ENCODE results near the gene SLC9A6. TPM values are rescaled to one million over a fixed set of nuclear protein-coding genes. Genes with fewer than 3 reads are reported as not detected.

Gene SLC9A6
- total RNA-seq, 1 donor: 21.0 TPM

GRCh38 chrX:135981010-135981409, 4.2 kb upstream of the SLC9A6 start:
- no peak for DNase-seq (ENCODE audit: insufficient read length, low spot score, missing footprints)
- H3K79me2 ChIP-seq (ENCODE audit: insufficient read depth, low read length): peaks cover 3% of the 10 kb centered on the region
- no peak overlapping the region for H3K4me3 ChIP-seq (ENCODE audit: insufficient read depth, low read length)
- no peak for TF ChIP-seq CTCF (IDR thresholded peaks at IDR 0.05; ENCODE audit: extremely low read depth, low read depth, low read length)
- no peak overlapping the region for H3K4me2 ChIP-seq (ENCODE audit: insufficient read depth, low read length)
- no peak overlapping the region for H3K27ac ChIP-seq (ENCODE audit: low read depth, low read length)
- no peaks in the 10 kb centered on the region for H3K27me3 ChIP-seq (ENCODE audit: insufficient read depth, low read length)
- H3K4me1 ChIP-seq (ENCODE audit: insufficient read depth, low read length): no peaks in the 10 kb centered on the region
- no peak overlapping the region for H2AFZ ChIP-seq (ENCODE audit: low read length)
- H3K9me3 ChIP-seq (ENCODE audit: low read depth, low read length): no peaks in the 10 kb centered on the region
- H3K36me3 ChIP-seq (ENCODE audit: insufficient read depth, low read length): no peaks in the 10 kb centered on the region
- H4K20me1 ChIP-seq (ENCODE audit: insufficient read depth, low read length): no peaks in the 10 kb centered on the region

GRCh38 chrX:135981668-135982067, 3.6 kb upstream of the SLC9A6 start:
- H3K27ac ChIP-seq (ENCODE audit: low read depth, low read length): no peak overlapping the region

GRCh38 chrX:135982860-135983259, 2.4 kb upstream of the SLC9A6 start:
- no peak for TF ChIP-seq CTCF (IDR thresholded peaks at IDR 0.05; ENCODE audit: extremely low read depth, low read depth, low read length)
- DNase-seq (ENCODE audit: insufficient read length, low spot score, missing footprints): peak; percentile 80
- no peaks in the 10 kb centered on the region for H3K27me3 ChIP-seq (ENCODE audit: insufficient read depth, low read length)
- peaks cover 8% of the 10 kb centered on the region for H3K79me2 ChIP-seq (ENCODE audit: insufficient read depth, low read length)
- no peaks in the 10 kb centered on the region for H3K9me3 ChIP-seq (ENCODE audit: low read depth, low read length)
- no peaks in the 10 kb centered on the region for H3K36me3 ChIP-seq (ENCODE audit: insufficient read depth, low read length)
- H3K4me3 ChIP-seq (ENCODE audit: insufficient read depth, low read length): no peak overlapping the region
- no peak overlapping the region for H3K4me2 ChIP-seq (ENCODE audit: insufficient read depth, low read length)
- H3K27ac ChIP-seq (ENCODE audit: low read depth, low read length): no peak overlapping the region
- peak overlapping the region; percentile 22 for H2AFZ ChIP-seq (ENCODE audit: low read length)
- no peaks in the 10 kb centered on the region for H4K20me1 ChIP-seq (ENCODE audit: insufficient read depth, low read length)
- no peaks in the 10 kb centered on the region for H3K4me1 ChIP-seq (ENCODE audit: insufficient read depth, low read length)

More at GRCh38 chrX:135981668-135982067, 3.6 kb upstream of the SLC9A6 start:
- H4K20me1 ChIP-seq (ENCODE audit: insufficient read depth, low read length): no peaks in the 10 kb centered on the region
- H3K4me2 ChIP-seq (ENCODE audit: insufficient read depth, low read length): no peak overlapping the region
- no peak for DNase-seq (ENCODE audit: insufficient read length, low spot score, missing footprints)
- H3K79me2 ChIP-seq (ENCODE audit: insufficient read depth, low read length): peaks cover 5% of the 10 kb centered on the region
- H2AFZ ChIP-seq (ENCODE audit: low read length): no peak overlapping the region
- H3K4me1 ChIP-seq (ENCODE audit: insufficient read depth, low read length): no peaks in the 10 kb centered on the region
- no peaks in the 10 kb centered on the region for H3K9me3 ChIP-seq (ENCODE audit: low read depth, low read length)
- TF ChIP-seq CTCF (IDR thresholded peaks at IDR 0.05; ENCODE audit: extremely low read depth, low read depth, low read length): no peak
- no peaks in the 10 kb centered on the region for H3K27me3 ChIP-seq (ENCODE audit: insufficient read depth, low read length)
- H3K36me3 ChIP-seq (ENCODE audit: insufficient read depth, low read length): no peaks in the 10 kb centered on the region
- H3K4me3 ChIP-seq (ENCODE audit: insufficient read depth, low read length): no peak overlapping the region

- Histone ChIP-seq H3K79me2 (ENCODE audit: insufficient read depth, low read length) (peaks cover 8% of the 10 kb centered on the region), H3K9me3 (ENCODE audit: low read depth, low read length) (no peaks in the 10 kb centered on the region), H2AFZ (ENCODE audit: low read length) (peak overlapping the region; percentile 73), H3K27ac (ENCODE audit: low read depth, low read length) (no peak overlapping the region), H3K27me3 (ENCODE audit: insufficient read depth, low read length) (no peaks in the 10 kb centered on the region), H4K20me1 (ENCODE audit: insufficient read depth, low read length) (no peaks in the 10 kb centered on the region), H3K36me3 (ENCODE audit: insufficient read depth, low read length) (no peaks in the 10 kb centered on the region), H3K4me1 (ENCODE audit: insufficient read depth, low read length) (no peaks in the 10 kb centered on the region), H3K4me2 (ENCODE audit: insufficient read depth, low read length) (peak overlapping the region; percentile 66), H3K4me3 (ENCODE audit: insufficient read depth, low read length) (peak overlapping the region; percentile 81)
- DNase-seq (ENCODE audit: insufficient read length, low spot score, missing footprints): no peak
- no peak for TF ChIP-seq CTCF (IDR thresholded peaks at IDR 0.05; ENCODE audit: extremely low read depth, low read depth, low read length)
These were observed 979 bp upstream of the SLC9A6 start for GRCh38 chrX:135984256-135984655.

All from osteoblast (primary cell).